Measurements from ENCODE around the gene ASCL1.

ASCL1 gene

GRCh38 chr12:102939059-102939458 is 18.4 kb upstream of the ASCL1 start:
- no peak overlapping the region for H3K4me3 ChIP-seq (ENCODE audit: low read depth, low read length)
- H3K9me3 ChIP-seq (ENCODE audit: control insufficient read depth, insufficient read depth, low read depth, low read length), result no peaks in the 10 kb centered on the region
- CTCF ChIA-PET, result interaction anchor here (0.6 to 3.1 kb wide), 2 partner anchors 19 to 56 kb away, joined by 4 to 21 read pairs; no protein-coding TSS in a partner anchor
- POLR2A ChIA-PET, result no interaction called here
- H3K36me3 ChIP-seq (ENCODE audit: control insufficient read depth in 2 of 2, insufficient read depth in 1 of 2, low read length in 2 of 2), result no peaks in the 10 kb centered on the region
- no peaks in the 10 kb centered on the region for H3K4me1 ChIP-seq (ENCODE audit: control insufficient read depth, insufficient read depth, low read length)
- TF ChIP-seq SCRT1 (tag by site-specific recombination; IDR thresholded peaks at IDR 0.05; ENCODE audit: borderline replicate concordance), result no peak
- TF ChIP-seq KLF8 (tag by site-specific recombination; IDR thresholded peaks at IDR 0.05), result no peak
- no peak for TF ChIP-seq ZNF768 (tag by site-specific recombination; IDR thresholded peaks at IDR 0.05)
- no peak for TF ChIP-seq MEIS1 (CRISPR knock-in tag; IDR thresholded peaks at IDR 0.05; ENCODE audit: borderline replicate concordance)
- no peak for TF ChIP-seq ZIC2 (tag by site-specific recombination; IDR thresholded peaks at IDR 0.05)
- no peak for TF ChIP-seq ZNF704 (tag by site-specific recombination; IDR thresholded peaks at IDR 0.05)
- TF ChIP-seq HIC1 (tag by site-specific recombination; IDR thresholded peaks at IDR 0.05), result no peak
- no peak for TF ChIP-seq HOXA7 (CRISPR knock-in tag; IDR thresholded peaks at IDR 0.05; ENCODE audit: borderline replicate concordance)
- no peak for TF ChIP-seq ZNF37A (tag by site-specific recombination; IDR thresholded peaks at IDR 0.05)
- no peak for TF ChIP-seq ZNF354C (tag by site-specific recombination; IDR thresholded peaks at IDR 0.05; ENCODE audit: borderline replicate concordance, low read depth)
- TF ChIP-seq ZNF76 (tag by site-specific recombination; IDR thresholded peaks at IDR 0.05; ENCODE audit: borderline replicate concordance, low read depth), result no peak
- TF ChIP-seq ZNF629 (tag by site-specific recombination; IDR thresholded peaks at IDR 0.05), result no peak
- TF ChIP-seq ZNF341 (tag by site-specific recombination; IDR thresholded peaks at IDR 0.05; ENCODE audit: low read depth), result no peak
- TF ChIP-seq YY2 (tag by site-specific recombination; IDR thresholded peaks at IDR 0.05), result no peak
- TF ChIP-seq ZSCAN23 (tag by site-specific recombination; IDR thresholded peaks at IDR 0.05), result no peak
- no peak for TF ChIP-seq ZNF10 (tag by site-specific recombination; IDR thresholded peaks at IDR 0.05)
- no peak for TF ChIP-seq REPIN1 (tag by site-specific recombination; IDR thresholded peaks at IDR 0.05; ENCODE audit: low read depth)
- H3K27ac ChIP-seq (ENCODE audit: extremely low read depth, low read depth, low read length), result no peak overlapping the region

GRCh38 chr12:102939670-102940222 is 17.7 kb upstream of the ASCL1 start:
- ChIA-PET POLR2A (no interaction called here), CTCF (interaction anchor here (0.6 to 3.1 kb wide), 4 partner anchors 9 to 306 kb away, joined by 4 to 21 read pairs (median 4); no protein-coding TSS in a partner anchor)
- Histone ChIP-seq H3K4me1 (ENCODE audit: control insufficient read depth, insufficient read depth, low read length) (no peaks in the 10 kb centered on the region), H3K9me3 (ENCODE audit: control insufficient read depth, insufficient read depth, low read depth, low read length) (no peaks in the 10 kb centered on the region), H3K27ac (ENCODE audit: extremely low read depth, low read depth, low read length) (no peak overlapping the region), H3K36me3 (ENCODE audit: control insufficient read depth in 2 of 2, insufficient read depth in 1 of 2, low read length in 2 of 2) (no peaks in the 10 kb centered on the region), H3K4me3 (ENCODE audit: low read depth, low read length) (no peak overlapping the region)
- TF ChIP-seq ZNF221 (tag by site-specific recombination; IDR thresholded peaks at IDR 0.05; ENCODE audit: borderline replicate concordance) (no peak), HOXC10 (CRISPR knock-in tag; IDR thresholded peaks at IDR 0.05) (no peak), ZBTB6 (tag by site-specific recombination; IDR thresholded peaks at IDR 0.05) (no peak), ZNF24 (tag by site-specific recombination; IDR thresholded peaks at IDR 0.05) (no peak), ZNF324 (tag by site-specific recombination; IDR thresholded peaks at IDR 0.05) (no peak), ZNF48 (tag by site-specific recombination; IDR thresholded peaks at IDR 0.05) (no peak), ZNF510 (tag by site-specific recombination; IDR thresholded peaks at IDR 0.05; ENCODE audit: insufficient replicate concordance) (no peak), ZNF16 (tag by site-specific recombination; IDR thresholded peaks at IDR 0.05; ENCODE audit: low read depth) (no peak), ZNF664 (tag by site-specific recombination; IDR thresholded peaks at IDR 0.05) (no peak), ZNF302 (tag by site-specific recombination; IDR thresholded peaks at IDR 0.05; ENCODE audit: low read depth) (no peak)

Measured in HEK293 (cell line).